ENCODE data around the gene PADI2.

Gene PADI2

GRCh38 chr1:17053685-17054410 is 65.4 kb downstream of the PADI2 start, which contains the start of gene SDHB:
Gene SDHB, minus strand, starts transcription at chr1:17054032. Its CDS starts 13 bp downstream, at chr1:17054019.
- peak; percentile 98 for DNase-seq (ENCODE audit: low read depth)

GRCh38 chr1:17053086-17053684 is 66.1 kb downstream of the PADI2 start:
- DNase-seq (ENCODE audit: low read depth): peak; percentile 3

- no peak for DNase-seq (ENCODE audit: low read depth)
These were observed 66.6 kb downstream of the PADI2 start for GRCh38 chr1:17052641-17053040.

GRCh38 chr1:17052038-17052437 is 67.2 kb downstream of the PADI2 start:
- no peak for DNase-seq (ENCODE audit: low read depth)

GRCh38 chr1:17047924-17048323 is 71.3 kb downstream of the PADI2 start:
- no peak for DNase-seq (ENCODE audit: low read depth)

- no peak for DNase-seq (ENCODE audit: low read depth)
These were observed 73.0 kb downstream of the PADI2 start for GRCh38 chr1:17046334-17046657.

GRCh38 chr1:17045634-17046333 is 73.5 kb downstream of the PADI2 start:
- peak; percentile 78 for DNase-seq (ENCODE audit: low read depth)

- no peak for DNase-seq (ENCODE audit: low read depth)
These were observed 74.1 kb downstream of the PADI2 start for GRCh38 chr1:17045150-17045549.

GRCh38 chr1:17043676-17044075 is 75.6 kb downstream of the PADI2 start:
- no peak for DNase-seq (ENCODE audit: low read depth)

- no peak for DNase-seq (ENCODE audit: low read depth)
These were observed 79.1 kb downstream of the PADI2 start for GRCh38 chr1:17040135-17040534.

- DNase-seq (ENCODE audit: low read depth): no peak
These were observed 79.7 kb downstream of the PADI2 start for GRCh38 chr1:17039522-17039921.

GRCh38 chr1:17033481-17033880 is 85.8 kb downstream of the PADI2 start:
- DNase-seq (ENCODE audit: low read depth): no peak

- no peak for DNase-seq (ENCODE audit: low read depth)
These were observed 86.5 kb downstream of the PADI2 start for GRCh38 chr1:17032741-17033140.

GRCh38 chr1:17031436-17031835 is 87.8 kb downstream of the PADI2 start:
- no peak for DNase-seq (ENCODE audit: low read depth)

- no peak for DNase-seq (ENCODE audit: low read depth)
These were observed 89.0 kb downstream of the PADI2 start for GRCh38 chr1:17030206-17030605.

GRCh38 chr1:17028662-17029188 is 90.5 kb downstream of the PADI2 start:
- no peak for DNase-seq (ENCODE audit: low read depth)

- DNase-seq (ENCODE audit: low read depth): no peak
These were observed 91.4 kb downstream of the PADI2 start for GRCh38 chr1:17027900-17028299.

GRCh38 chr1:17027403-17027802 is 91.8 kb downstream of the PADI2 start:
- no peak for DNase-seq (ENCODE audit: low read depth)

GRCh38 chr1:17024721-17025120 is 94.5 kb downstream of the PADI2 start:
- no peak for DNase-seq (ENCODE audit: low read depth)

- no peak for DNase-seq (ENCODE audit: low read depth)
These were observed 95.7 kb downstream of the PADI2 start for GRCh38 chr1:17023573-17023972.

GRCh38 chr1:17023102-17023501 is 96.1 kb downstream of the PADI2 start:
- DNase-seq (ENCODE audit: low read depth): no peak

- DNase-seq (ENCODE audit: low read depth): no peak
These were observed 97.4 kb downstream of the PADI2 start for GRCh38 chr1:17021896-17022295.

- no peak for DNase-seq (ENCODE audit: low read depth)
These were observed 98.7 kb downstream of the PADI2 start for GRCh38 chr1:17020502-17020901.
